ENCODE measurements around the gene NRG2. TPM values are rescaled to one million over a fixed set of nuclear protein-coding genes. Genes with fewer than 3 reads are reported as not detected.

The NRG2 gene
- total and polyA plus RNA-seq, 2 experiments from 2014 or later = 0.37 to 1.3 TPM

- no peaks in the 10 kb centered on the region for H3K4me1 ChIP-seq (ENCODE audit: insufficient read depth)
- H4K20me1 ChIP-seq (replicated peaks; ENCODE audit: insufficient read depth) = no peaks in the 10 kb centered on the region
- Mint-ChIP-seq H3K27me3 (ENCODE audit: insufficient read depth, low read depth, poor library complexity) (peaks cover 10% of the 10 kb centered on the region), H3K36me3 (ENCODE audit: low read depth) (no peaks in the 10 kb centered on the region), H3K4me1 (no peaks in the 10 kb centered on the region), H3K27ac (no peak overlapping the region), H3K9me3 (no peaks in the 10 kb centered on the region), H3K4me3 (no peak overlapping the region)
- no peaks in the 10 kb centered on the region for H3K36me3 ChIP-seq (ENCODE audit: insufficient read depth)
- H3K27me3 ChIP-seq (ENCODE audit: insufficient read depth) = no peaks in the 10 kb centered on the region
- H3K4me3 ChIP-seq = no peak overlapping the region
- DNase-seq (ENCODE audit: low spot score) (no peak), ATAC-seq (no peak)
- H2AFZ ChIP-seq = no peak overlapping the region
- no peaks in the 10 kb centered on the region for H3K79me2 ChIP-seq (replicated peaks; ENCODE audit: insufficient read depth)
- TF ChIP-seq STAT1 (IDR thresholded peaks at IDR 0.05; ENCODE audit: unreplicated experiment) (no peak), EZH2phosphoT487 (IDR thresholded peaks at IDR 0.05; ENCODE audit: unreplicated experiment) (no peak), REST (IDR thresholded peaks at IDR 0.05; ENCODE audit: unreplicated experiment) (no peak), NANOG (IDR thresholded peaks at IDR 0.05; ENCODE audit: borderline replicate concordance) (no peak), JUNB (IDR thresholded peaks at IDR 0.05; ENCODE audit: unreplicated experiment) (no peak)
- no peaks in the 10 kb centered on the region for H3K9me2 ChIP-seq (ENCODE audit: insufficient read depth)
- H3K27ac ChIP-seq (ENCODE audit: low read depth) = no peak overlapping the region
- no peak overlapping the region for H3K4me2 ChIP-seq
- no peaks in the 10 kb centered on the region for H3F3A ChIP-seq (replicated peaks; ENCODE audit: low read depth)
Measured at GRCh38 chr5:139837711-139838380, 205.3 kb downstream of the NRG2 start.

- no peaks in the 10 kb centered on the region for H3K4me1 ChIP-seq (ENCODE audit: insufficient read depth)
- H3K4me2 ChIP-seq = no peak overlapping the region
- Mint-ChIP-seq H3K9me3 (no peaks in the 10 kb centered on the region), H3K4me3 (no peak overlapping the region), H3K36me3 (ENCODE audit: low read depth) (no peaks in the 10 kb centered on the region), H3K27ac (no peak overlapping the region), H3K27me3 (ENCODE audit: insufficient read depth, low read depth, poor library complexity) (peaks cover 10% of the 10 kb centered on the region), H3K4me1 (no peaks in the 10 kb centered on the region)
- DNase-seq (ENCODE audit: low spot score) = no peak
- H3K4me3 ChIP-seq = no peak overlapping the region
- H3K9me2 ChIP-seq (ENCODE audit: insufficient read depth) = no peaks in the 10 kb centered on the region
- no peak overlapping the region for H2AFZ ChIP-seq
- no peaks in the 10 kb centered on the region for H3F3A ChIP-seq (replicated peaks; ENCODE audit: low read depth)
- no peaks in the 10 kb centered on the region for H3K36me3 ChIP-seq (ENCODE audit: insufficient read depth)
- no peaks in the 10 kb centered on the region for H4K20me1 ChIP-seq (replicated peaks; ENCODE audit: insufficient read depth)
- H3K79me2 ChIP-seq (replicated peaks; ENCODE audit: insufficient read depth) = no peaks in the 10 kb centered on the region
- TF ChIP-seq EZH2phosphoT487 (IDR thresholded peaks at IDR 0.05; ENCODE audit: unreplicated experiment) (no peak), ETS1 (IDR thresholded peaks at IDR 0.05) (no peak), ZNF462 (CRISPR knock-in tag; IDR thresholded peaks at IDR 0.05) (no peak), JUNB (IDR thresholded peaks at IDR 0.05; ENCODE audit: unreplicated experiment) (no peak), CREB1 (CRISPR knock-in tag; IDR thresholded peaks at IDR 0.05; ENCODE audit: low read depth) (no peak), ZNF331 (CRISPR knock-in tag; IDR thresholded peaks at IDR 0.05; ENCODE audit: low read depth) (no peak)
- no peak overlapping the region for H3K27ac ChIP-seq (ENCODE audit: low read depth)
- ATAC-seq = no peak
- peaks cover 5% of the 10 kb centered on the region for H3K27me3 ChIP-seq (ENCODE audit: insufficient read depth)
Measured at GRCh38 chr5:139836469-139837208, 206.5 kb downstream of the NRG2 start.

All from GM23338 (cell line).